H9 (cell line): ENCODE results near the gene IL4. TPM values are rescaled to one million over a fixed set of nuclear protein-coding genes. Genes with fewer than 3 reads are reported as not detected.

ENCODE experiments used
- DNase-seq: peaks from one replicate; pipeline ENCODE4 v3.0.0-alpha.2; 2017
- H2AFZ ChIP-seq: one replicate; pipeline ENCODE4 v1.6.1; 2013; ENCODE audit warnings: mild to moderate bottlenecking, low read length, control low read depth, moderate library complexity
- H2AK5ac ChIP-seq: 2 replicates; pipeline ENCODE4 v1.6.1; 2013; ENCODE audit warnings: low read length, control low read depth, mixed read lengths; ENCODE audit not compliant: insufficient read length
- H2BK120ac ChIP-seq: one replicate; pipeline ENCODE4 v1.6.1; 2013; ENCODE audit warnings: low read depth, mild to moderate bottlenecking, low read length, control low read depth, inconsistent platforms; ENCODE audit not compliant: poor library complexity, severe bottlenecking
- H2BK12ac ChIP-seq: 2 replicates; pipeline ENCODE4 v1.6.1; 2013; ENCODE audit warnings: low read length, control low read depth, mixed read lengths, low read depth; ENCODE audit not compliant: insufficient read length
- H2BK15ac ChIP-seq: 2 replicates; pipeline ENCODE4 v1.6.1; 2013; ENCODE audit warnings: low read depth, low read length, control low read depth
- H2BK20ac ChIP-seq: one replicate; pipeline ENCODE4 v1.6.1; 2013; ENCODE audit warnings: low read depth, mild to moderate bottlenecking, low read length, control low read depth, inconsistent platforms; ENCODE audit not compliant: poor library complexity, severe bottlenecking
- H2BK5ac ChIP-seq: 2 replicates; pipeline ENCODE4 v1.6.1; 2013; ENCODE audit warnings: low read length, control low read depth, mixed read lengths; ENCODE audit not compliant: insufficient read length
- H3K14ac ChIP-seq: 2 replicates; pipeline ENCODE4 v1.6.1; 2013; ENCODE audit warnings: low read length, control low read depth; ENCODE audit not compliant: insufficient read depth
- H3K18ac ChIP-seq: 2 replicates; pipeline ENCODE4 v1.6.1; 2013; ENCODE audit warnings: low read depth, mild to moderate bottlenecking, mixed read lengths, low read length, control low read depth; ENCODE audit not compliant: insufficient read length
- H3K23ac ChIP-seq: 2 replicates; pipeline ENCODE4 v1.6.1; 2013; ENCODE audit warnings: low read length, control low read depth, mixed read lengths, low read depth; ENCODE audit not compliant: insufficient read length
- H3K23me2 ChIP-seq: 2 replicates; pipeline ENCODE4 v1.6.1; 2013; ENCODE audit warnings: low read depth, mild to moderate bottlenecking, mixed read lengths, low read length, control low read depth; ENCODE audit not compliant: insufficient read length, poor library complexity, severe bottlenecking
- H3K27ac ChIP-seq: 2 replicates; pipeline ENCODE4 v1.5.1; 2013; ENCODE audit warnings: low read length, control low read depth, mixed read lengths, low read depth; ENCODE audit not compliant: insufficient read length
- H3K27me3 ChIP-seq: 2 replicates; pipeline ENCODE4 v1.6.1; 2013; ENCODE audit warnings: low read length, control low read depth, inconsistent platforms; ENCODE audit not compliant: insufficient read depth
- H3K4ac ChIP-seq: 2 replicates; pipeline ENCODE4 v1.6.1; 2013; ENCODE audit warnings: low read depth, mild to moderate bottlenecking, control low read depth, inconsistent platforms, low read length, moderate library complexity
- H3K4me1 ChIP-seq: 2 replicates; pipeline ENCODE4 v1.6.1; 2013; ENCODE audit warnings: low read length, control low read depth, inconsistent platforms; ENCODE audit not compliant: insufficient read depth
- H3K4me2 ChIP-seq: 2 replicates; pipeline ENCODE4 v1.6.1; 2013; ENCODE audit warnings: low read length, control low read depth, mixed read lengths; ENCODE audit not compliant: insufficient read length, insufficient read depth
- H3K56ac ChIP-seq: 2 replicates; pipeline ENCODE4 v1.6.1; 2013; ENCODE audit warnings: low read depth, mild to moderate bottlenecking, mixed read lengths, low read length, control low read depth; ENCODE audit not compliant: insufficient read length
- H3K79me1 ChIP-seq: 2 replicates; pipeline ENCODE4 v1.6.1; 2013; ENCODE audit warnings: low read depth, mild to moderate bottlenecking, moderate library complexity, low read length, control low read depth, inconsistent platforms; ENCODE audit not compliant: insufficient read depth, poor library complexity, severe bottlenecking
- H3K79me2 ChIP-seq: 2 replicates; pipeline ENCODE4 v1.6.1; 2013; ENCODE audit warnings: low read length, control low read depth, inconsistent platforms; ENCODE audit not compliant: insufficient read depth
- H3K9ac ChIP-seq: 2 replicates; pipeline ENCODE4 v1.6.1; 2013; ENCODE audit warnings: low read length, control low read depth, mixed read lengths; ENCODE audit not compliant: insufficient read length; ENCODE audit errors: extremely low read depth
- H3K9me3 ChIP-seq: one replicate; pipeline ENCODE4 v1.6.1; 2013; ENCODE audit warnings: low read depth, low read length, inconsistent platforms; ENCODE audit not compliant: control insufficient read depth
- H3T11ph ChIP-seq: one replicate; pipeline ENCODE4 v1.6.1; 2013; ENCODE audit warnings: mild to moderate bottlenecking, low read length, control low read depth, inconsistent platforms
- H4K20me1 ChIP-seq: one replicate; pipeline ENCODE4 v1.6.1; 2013; ENCODE audit not compliant: control insufficient read depth, insufficient read length, insufficient read depth
- H4K5ac ChIP-seq: 2 replicates; pipeline ENCODE4 v1.6.1; 2013; ENCODE audit warnings: low read depth, mild to moderate bottlenecking, mixed read lengths, low read length, control low read depth; ENCODE audit not compliant: insufficient read length
- H4K8ac ChIP-seq: replicated peaks from 2 replicates; pipeline ENCODE4 v1.6.1; 2013; ENCODE audit warnings: low read length, control low read depth, mixed read lengths, low read depth; ENCODE audit not compliant: insufficient read length
- H4K91ac ChIP-seq: 2 replicates; pipeline ENCODE4 v1.6.1; 2013; ENCODE audit warnings: low read depth, mild to moderate bottlenecking, moderate library complexity, mixed read lengths, low read length, control low read depth; ENCODE audit not compliant: insufficient read length
- H3K27ac Mint-ChIP-seq, 3 experiments: 2 replicates in 2 of 3; 3 replicates in 1 of 3; pipeline ENCODE4 v1.8.0; 2020 to 2021; ENCODE audit warnings: mixed read lengths in 3 of 3, mild to moderate bottlenecking in 1 of 3, moderate library complexity in 1 of 3
- H3K27me3 Mint-ChIP-seq: 2 replicates; pipeline ENCODE4 v1.8.0; 2021; ENCODE audit warnings: low read depth, mild to moderate bottlenecking, moderate library complexity, mixed read lengths
- H3K36me3 Mint-ChIP-seq, 3 experiments: 2 replicates in 2 of 3; 3 replicates in 1 of 3; pipeline ENCODE4 v1.8.0; 2020 to 2021; ENCODE audit warnings: low read depth in 3 of 3, mixed read lengths in 3 of 3; ENCODE audit not compliant: insufficient read depth in 1 of 3
- H3K4me1 Mint-ChIP-seq, 2 experiments: 2 replicates each; pipeline ENCODE4 v1.8.0; 2020; ENCODE audit warnings: mixed read lengths in 2 of 2
- H3K4me3 Mint-ChIP-seq, 2 experiments: 2 replicates in 1 of 2; 3 replicates in 1 of 2; pipeline ENCODE4 v1.8.0; 2020 to 2021; ENCODE audit warnings: mild to moderate bottlenecking in 2 of 2, mixed read lengths in 2 of 2, moderate library complexity in 1 of 2
- H3K9me3 Mint-ChIP-seq, 2 experiments: 2 replicates in 1 of 2; 3 replicates in 1 of 2; pipeline ENCODE4 v1.8.0; 2020; ENCODE audit warnings: mild to moderate bottlenecking in 2 of 2, mixed read lengths in 2 of 2, moderate library complexity in 1 of 2
- CTCF ChIP-seq: fragments of 200-600 bp; sonication (generic); conservative IDR thresholded peaks from 3 replicates; pipeline ENCODE4 v1.8.0; 2021; ENCODE audit warnings: antibody characterized with exemption, mild to moderate bottlenecking
- WGBS: extraction: QIAGEN DNeasy Blood & Tissue Kit; methylation state at CpG from one replicate; pipeline ENCODE4 v1.1.7; 2013; ENCODE audit warnings: missing lambda C conversion rate, low lambda C conversion rate, mixed read lengths; ENCODE audit not compliant: insufficient read length; ENCODE audit errors: extremely low coverage; 5-methylcytosine and 5-hydroxymethylcytosine counted together
- total RNA-seq: library from RNA; stranded (reverse); gene quantifications from 2 replicates; pipeline ENCODE4 v1.2.1, GENCODE V29; 2021

IL4 gene
- total RNA-seq, 1 experiment from 2014 or later: not detected

GRCh38 chr5:132679166-132679565 is 5.4 kb downstream of the IL4 start:
- Histone ChIP-seq H2BK20ac (no peak overlapping the region), H4K91ac (no peak overlapping the region), H3K23ac (no peak overlapping the region), H3T11ph (no peak overlapping the region), H3K4ac (no peak overlapping the region), H3K79me1 (no peaks in the 10 kb centered on the region), H2AK5ac (no peak overlapping the region), H3K23me2 (no peaks in the 10 kb centered on the region), H3K56ac (no peak overlapping the region), H3K79me2 (no peaks in the 10 kb centered on the region), H2BK120ac (no peak overlapping the region), H3K4me2 (no peak overlapping the region), H3K9ac (no peak overlapping the region), H3K27me3 (no peaks in the 10 kb centered on the region), H4K8ac (no peak overlapping the region), H2BK5ac (no peak overlapping the region), H2BK12ac (no peak overlapping the region), H2AFZ (no peak overlapping the region), H3K14ac (no peak overlapping the region), H4K20me1 (peaks cover 3% of the 10 kb centered on the region), H3K18ac (no peak overlapping the region), H2BK15ac (no peak overlapping the region), H3K27ac (no peak overlapping the region), H3K9me3 (no peaks in the 10 kb centered on the region), H3K4me1 (no peaks in the 10 kb centered on the region), H4K5ac (no peak overlapping the region)
- H3K27ac Mint-ChIP-seq: no peak overlapping the region
- no peaks in the 10 kb centered on the region for H3K9me3 Mint-ChIP-seq
- H3K4me1 Mint-ChIP-seq: peaks cover 4 to 5% of the 10 kb centered on the region in 2 experiments; a peak in 1 of 4 replicates
- H3K4me3 Mint-ChIP-seq: no peak overlapping the region
- no peak for TF ChIP-seq CTCF
- no peaks in the 10 kb centered on the region; the same call in 1 of the 2 replicates for H3K27me3 Mint-ChIP-seq
- no CpG with 5 or more reads among the region's 7 CpGs for WGBS
- DNase-seq: no peak
- H3K36me3 Mint-ChIP-seq: no peaks in the 10 kb centered on the region
